GM20000 (cell line): ENCODE data around the gene VPS39.

Source experiments
- DNase-seq: peaks from one replicate; pipeline ENCODE4 v3.0.0; 2012; ENCODE audit warnings: low spot score
- CTCF ChIP-seq: IDR thresholded peaks from 2 replicates; pipeline ENCODE4 v1.5.1; 2012; ENCODE audit warnings: mild to moderate bottlenecking, control low read depth; ENCODE audit errors: extremely low read depth, missing control alignments

The VPS39 gene

GRCh38 chr15:42152921-42153698 is 55.0 kb downstream of the VPS39 start:
- no peak for TF ChIP-seq CTCF
- no peak for DNase-seq

- TF ChIP-seq CTCF, result no peak
- DNase-seq, result no peak
These were observed 55.7 kb downstream of the VPS39 start for GRCh38 chr15:42152196-42152920.

DNA sequence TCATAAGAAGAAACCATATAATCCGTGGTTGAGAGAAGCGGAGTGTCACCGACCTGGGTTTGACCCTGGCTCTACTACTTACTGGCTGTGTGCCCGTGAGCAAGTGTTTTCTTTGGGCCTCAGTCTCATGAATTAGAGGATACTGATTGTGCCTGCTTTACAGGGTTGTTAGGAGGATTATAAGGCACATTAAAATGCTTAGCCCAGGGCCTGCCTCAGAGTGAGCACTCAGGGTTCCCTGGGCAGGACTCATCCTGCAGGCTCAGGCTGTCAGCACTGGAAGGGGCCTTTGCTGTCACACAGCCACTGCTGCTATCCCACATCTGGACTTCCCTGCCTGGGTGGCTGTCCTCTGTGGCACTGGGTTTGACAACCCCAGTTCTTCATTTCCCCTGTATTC is 56.4 kb downstream of the VPS39 start:
- TF ChIP-seq CTCF, result no peak
- no peak for DNase-seq

DNA sequence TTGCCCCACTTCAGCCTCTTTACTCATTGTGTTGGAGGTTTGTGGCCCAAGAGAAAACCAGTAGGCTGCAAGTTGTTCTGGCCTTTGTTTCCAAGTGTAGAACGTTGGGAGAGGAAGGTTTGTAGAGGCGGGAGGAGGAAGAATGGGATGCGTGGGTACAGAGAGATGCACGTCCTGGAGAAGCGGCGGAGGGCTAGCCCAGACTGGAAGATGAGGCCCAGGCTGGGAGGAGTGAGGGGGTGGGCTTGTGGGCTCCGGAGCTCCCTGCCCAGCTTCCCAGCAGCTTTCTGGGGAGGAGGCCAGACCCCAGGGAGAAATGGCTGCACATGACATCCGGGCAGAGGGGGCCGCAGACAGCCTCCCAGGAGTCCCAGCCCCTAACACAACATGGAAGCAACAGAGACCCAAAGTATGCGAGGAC is 57.0 kb downstream of the VPS39 start:
- no peak for TF ChIP-seq CTCF
- DNase-seq, result no peak

GRCh38 chr15:42150219-42150970 is 57.7 kb downstream of the VPS39 start:
- no peak for DNase-seq

DNA sequence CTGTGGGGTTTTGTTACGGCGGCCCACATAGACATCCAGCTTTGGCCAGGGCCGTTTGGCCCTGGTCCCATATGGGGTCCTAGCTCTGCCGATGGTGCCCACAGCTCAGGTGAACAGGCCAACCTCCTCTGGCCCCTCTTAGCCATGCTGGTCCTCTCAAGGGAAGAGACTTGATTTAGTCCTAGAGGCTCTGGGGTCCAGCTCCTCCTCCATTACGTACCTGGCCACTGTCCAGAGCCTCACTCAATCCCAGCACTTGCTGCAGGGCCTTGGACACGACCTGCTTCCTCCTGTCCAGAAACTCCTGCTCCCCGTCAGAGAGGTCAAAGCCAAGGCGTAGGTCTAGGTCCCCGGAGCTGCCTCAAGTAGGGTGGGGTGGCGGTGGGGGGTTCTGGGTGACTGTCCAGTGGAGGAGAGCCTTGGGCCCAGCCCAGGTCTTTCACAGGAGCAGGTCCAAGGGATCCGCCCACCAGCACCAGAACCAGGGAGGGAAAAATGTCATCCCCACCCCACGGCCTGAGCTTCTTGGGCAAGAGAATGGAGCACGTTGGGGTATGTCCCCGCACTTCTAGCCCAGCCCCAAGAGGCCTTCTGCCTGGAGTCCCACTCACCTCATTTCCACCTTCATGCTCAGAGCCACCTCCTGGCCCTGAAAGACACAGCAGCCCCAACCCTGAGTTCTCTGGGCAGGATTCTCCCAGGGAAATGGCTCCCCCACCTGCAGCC is 58.4 kb downstream of the VPS39 start:
- TF ChIP-seq CTCF, result no peak
- no peak for DNase-seq

More at GRCh38 chr15:42150219-42150970, 57.7 kb downstream of the VPS39 start:
- TF ChIP-seq CTCF, result no peak
